SK-N-SH (cell line): ENCODE measurements around the gene SPATA2. TPM values are rescaled to one million over a fixed set of nuclear protein-coding genes. Genes with fewer than 3 reads are reported as not detected.
"Not testable (repeated sequence)": the region's sequence is repeated elsewhere in the genome, so short reads cannot be mapped to it uniquely, and the experiment has no call there.

ENCODE experiments used
- CTCF ChIA-PET: fragments of 300-600, 350-600 bp; formaldehyde crosslinking; extraction: SDS; loops from one replicate; lab custom pipeline; 2021; lab: Yijun Ruan, JAX
- POLR2A ChIA-PET: fragments of 350-600 bp; sonication (Branson Sonifier 250); formaldehyde crosslinking; extraction: SDS; loops from one replicate; lab custom pipeline; 2020; ENCODE audit warnings: antibody characterized with exemption, inconsistent platforms; lab: Yijun Ruan, JAX
- DNase-seq: peaks from one replicate; pipeline ENCODE4 v3.0.0; 2012
- H2AFZ ChIP-seq: fragments of 200-600 bp; sonication (generic); 2 replicates; pipeline ENCODE4 v1.8.1; 2016; ENCODE audit warnings: antibody characterized with exemption, mild to moderate bottlenecking, low read depth
- H3F3A ChIP-seq: fragments of 200-600 bp; sonication (generic); replicated peaks from 2 replicates; pipeline ENCODE3; 2016; ENCODE audit warnings: antibody characterized with exemption, mild to moderate bottlenecking; ENCODE audit not compliant: insufficient read depth
- H3K27ac ChIP-seq, 2 experiments: fragments of 200-500 bp in 1 of 2; fragments of 200-600 bp in 1 of 2; sonication (Bioruptor generic) in 1 of 2; sonication (generic), shearing (Covaris generic) in 1 of 2; 2 replicates each; pipeline versions ENCODE4 v1.5.1 to v1.6.1; 2014 to 2016; ENCODE audit warnings: low read depth in 2 of 2, inconsistent platforms in 1 of 2, low read length in 1 of 2, mild to moderate bottlenecking in 1 of 2, mixed read lengths in 1 of 2
- H3K27me3 ChIP-seq: fragments of 200-600 bp; sonication (generic), shearing (Covaris generic); 2 replicates; pipeline ENCODE4 v1.6.1; 2016; ENCODE audit warnings: mixed run types; ENCODE audit not compliant: insufficient read depth
- H3K36me3 ChIP-seq, 2 experiments: fragments of 200-500 bp in 1 of 2; fragments of 200-600 bp in 1 of 2; sonication (Bioruptor generic) in 1 of 2; sonication (generic) in 1 of 2; replicated peaks in 1 of 2; 2 replicates each; pipeline versions ENCODE3 to v1.5.1; 2014 to 2016; ENCODE audit warnings: low read length in 1 of 2, mild to moderate bottlenecking in 1 of 2; ENCODE audit not compliant: insufficient read depth in 2 of 2, control insufficient read depth in 1 of 2
- H3K4me1 ChIP-seq, 2 experiments: fragments of 200-500 bp in 1 of 2; fragments of 200-600 bp in 1 of 2; sonication (Bioruptor generic) in 1 of 2; sonication (generic), shearing (Covaris generic) in 1 of 2; 2 replicates each; pipeline versions ENCODE4 v1.5.1 to v1.6.1; 2014 to 2016; ENCODE audit warnings: low read depth in 1 of 2, low read length in 1 of 2, mixed run types in 1 of 2; ENCODE audit not compliant: insufficient read depth in 2 of 2, control insufficient read depth in 1 of 2
- H3K4me2 ChIP-seq: fragments of 200-600 bp; sonication (generic), shearing (Covaris generic); 2 replicates; pipeline ENCODE4 v1.6.1; 2017; ENCODE audit warnings: mixed run types
- H3K4me3 ChIP-seq, 2 experiments: fragments of 200-500 bp in 1 of 2; fragments of 200-600 bp in 1 of 2; sonication (Bioruptor generic) in 1 of 2; sonication (generic), shearing (Covaris generic) in 1 of 2; 2 replicates each; pipeline versions ENCODE4 v1.5.1 to v1.8.1; 2014 to 2016; ENCODE audit warnings: low read depth in 2 of 2, inconsistent platforms in 1 of 2, low read length in 1 of 2, mild to moderate bottlenecking in 1 of 2, mixed read lengths in 1 of 2, moderate library complexity in 1 of 2
- H3K79me2 ChIP-seq: fragments of 200-600 bp; sonication (generic); 2 replicates; pipeline ENCODE4 v1.8.1; 2017; ENCODE audit warnings: mild to moderate bottlenecking; ENCODE audit not compliant: insufficient read depth
- H3K9ac ChIP-seq: fragments of 200-600 bp; sonication (generic); 2 replicates; pipeline ENCODE4 v1.6.1; 2017; ENCODE audit warnings: mixed run types
- H3K9me2 ChIP-seq: fragments of 200-600 bp; sonication (generic); 2 replicates; pipeline ENCODE4 v1.6.1; 2017; ENCODE audit warnings: mixed run types
- H3K9me3 ChIP-seq: fragments of 200-600 bp; sonication (generic); 2 replicates; pipeline ENCODE4 v1.6.1; 2017; ENCODE audit warnings: mixed run types, mild to moderate bottlenecking, moderate library complexity
- H4K20me1 ChIP-seq: fragments of 200-600 bp; sonication (generic); 2 replicates; pipeline ENCODE4 v1.6.1; 2017; ENCODE audit warnings: mild to moderate bottlenecking, mixed run types; ENCODE audit not compliant: insufficient read depth
- CTCF ChIP-seq: fragments of 200-600 bp; sonication (generic); IDR thresholded peaks from 2 replicates; pipeline ENCODE4 v1.6.1; 2017; ENCODE audit warnings: antibody characterized with exemption, mild to moderate bottlenecking, moderate library complexity
- ELF1 ChIP-seq: IDR thresholded peaks from 2 replicates; pipeline ENCODE4 v1.4.0; 2012
- EZH2phosphoT487 ChIP-seq: fragments of 200-600 bp; sonication (generic); IDR thresholded peaks from 2 replicates; pipeline ENCODE4 v1.6.1; 2017; ENCODE audit warnings: low read depth, mixed run types, mild to moderate bottlenecking, antibody characterized with exemption, moderate library complexity, borderline replicate concordance
- GATA2 ChIP-seq: sonication (generic); formaldehyde crosslinking; IDR thresholded peaks from 2 replicates; pipeline ENCODE4 v1.5.0; 2020; ENCODE audit warnings: mild to moderate bottlenecking, missing genetic modification reagents
- MAX ChIP-seq: IDR thresholded peaks from 2 replicates; pipeline ENCODE4 v1.4.0; 2012; ENCODE audit warnings: low read depth
- NFIC ChIP-seq: IDR thresholded peaks from 2 replicates; pipeline ENCODE4 v1.4.0; 2012; ENCODE audit warnings: borderline replicate concordance
- POLR2AphosphoS5 ChIP-seq: IDR thresholded peaks from 2 replicates; pipeline ENCODE4 v1.6.1; 2012; ENCODE audit warnings: low read depth, low read length
- RXRA ChIP-seq: IDR thresholded peaks from 2 replicates; pipeline ENCODE4 v1.4.0; 2012; ENCODE audit warnings: low read depth, mild to moderate bottlenecking, borderline replicate concordance
- SIN3A ChIP-seq: IDR thresholded peaks from 2 replicates; pipeline ENCODE4 v1.6.1; 2012; ENCODE audit warnings: low read depth, mild to moderate bottlenecking, low read length, moderate library complexity, borderline replicate concordance
- SMC3 ChIP-seq: IDR thresholded peaks from 2 replicates; pipeline ENCODE4 v1.6.1; 2012; ENCODE audit warnings: low read depth, low read length, improper control_type of control experiment
- TAF1 ChIP-seq: IDR thresholded peaks from 2 replicates; pipeline ENCODE4 v1.6.1; 2012; ENCODE audit warnings: low read depth, mild to moderate bottlenecking, low read length, moderate library complexity, borderline replicate concordance
- USF1 ChIP-seq: IDR thresholded peaks from 2 replicates; pipeline ENCODE4 v1.4.0; 2012; ENCODE audit warnings: low read depth, borderline replicate concordance
- WGBS: methylation state at CpG from one replicate; pipeline ENCODE4 v1.1.6; 2017; ENCODE audit warnings: low lambda C conversion rate; 5-methylcytosine and 5-hydroxymethylcytosine counted together
- polyA plus RNA-seq, 3 experiments: library from polyadenylated mRNA; depleted of rRNA; stranded (reverse); fragments of >200 nt; gene quantifications; 2 replicates each; pipeline ENCODE4 v1.2.3, GENCODE V29; 2012

The SPATA2 gene
- polyA plus RNA-seq, 1 of the 3 experiments (the other 2 are of a cell fraction), result 7.2 TPM

- Histone ChIP-seq H3K4me2 (no peak overlapping the region), H3K4me1 (no peaks in the 10 kb centered on the region; a peak in 1 of 4 replicates), H3K9ac (no peak overlapping the region), H3K27me3 (no peaks in the 10 kb centered on the region), H3K36me3 (peaks cover 22 to 61% of the 10 kb centered on the region in 2 experiments), H3K9me2 (no peaks in the 10 kb centered on the region), H3K27ac (no peak overlapping the region), H4K20me1 (no peaks in the 10 kb centered on the region), H3K4me3 (no peak overlapping the region), H3K9me3 (no peaks in the 10 kb centered on the region), H3F3A (peaks cover 17% of the 10 kb centered on the region), H2AFZ (no peak overlapping the region), H3K79me2 (peaks cover 20% of the 10 kb centered on the region)
- TF ChIP-seq RXRA (no peak), SIN3A (no peak), USF1 (no peak), GATA2 (CRISPR knock-in tag) (no peak), POLR2AphosphoS5 (no peak), TAF1 (no peak), CTCF (no peak), EZH2phosphoT487 (no peak), MAX (no peak), NFIC (no peak), ELF1 (no peak), SMC3 (no peak)
- WGBS, result 94% methylated on average over 18 of the region's 18 CpGs
- POLR2A ChIA-PET, result no interaction called here
- no peak for DNase-seq
- CTCF ChIA-PET, result interaction anchor here (0.7 to 3.9 kb wide), 4 partner anchors 8 to 115 kb away, joined by 3 to 14 read pairs (median 3); no protein-coding TSS in a partner anchor
Observed at GRCh38 chr20:49956689-49957088, 41.4 kb upstream of the SPATA2 start.

GRCh38 chr20:49955830-49956396 is 40.6 kb upstream of the SPATA2 start:
- peaks cover 20% of the 10 kb centered on the region for H3K79me2 ChIP-seq
- H3K36me3 ChIP-seq, result peaks cover 22 to 56% of the 10 kb centered on the region in 2 experiments
- H3K9me3 ChIP-seq, H4K20me1 ChIP-seq, H3K4me3 ChIP-seq, POLR2A ChIA-PET, H3K9ac ChIP-seq, H3K4me1 ChIP-seq, H3K9me2 ChIP-seq, DNase-seq, H3K27ac ChIP-seq, H3K27me3 ChIP-seq, H3K4me2 ChIP-seq, H2AFZ ChIP-seq: not testable (repeated sequence)
- CTCF ChIA-PET, result interaction anchor here (0.7 to 3.9 kb wide), 3 partner anchors 9 to 115 kb away, joined by 3 to 14 read pairs (median 3); no protein-coding TSS in a partner anchor
- WGBS, result 99% methylated on average over 11 of the region's 12 CpGs
- H3F3A ChIP-seq, result peaks cover 20% of the 10 kb centered on the region
